Right lobe of liver (tissue), 6 donors: Measurements from ENCODE around the gene RASGRF2. TPM values are rescaled to one million over a fixed set of nuclear protein-coding genes. Genes with fewer than 3 reads are reported as not detected.

Experiments used
- ATAC-seq, 4 donors: fragments of 200-7000 bp; cut with Tn5 transposase; one replicate each; pipeline ENCODE4 v1.9.1; 2020; ENCODE audit warnings: mild to moderate bottlenecking in 4 of 4, moderate library complexity in 4 of 4
- DNase-seq, 3 donors: peaks; one replicate each; pipeline ENCODE4 v3.0.0-alpha.2; 2020
- H3K27ac ChIP-seq, 3 donors: fragments of 200-600 bp; one replicate each; pipeline ENCODE4 v1.8.0; 2022
- H3K27me3 ChIP-seq, 2 donors: fragments of 200-600 bp; one replicate each; pipeline ENCODE4 v1.8.0; 2022
- H3K36me3 ChIP-seq, 4 donors: fragments of 200-600 bp; sonication (generic) in 1 of 4; one replicate each; pipeline versions ENCODE4 v1.5.1 to v1.8.0; 2017 to 2022; ENCODE audit warnings: control low read depth in 1 of 4
- H3K4me1 ChIP-seq, 4 donors: fragments of 200-600 bp; sonication (generic) in 1 of 4; one replicate each; pipeline versions ENCODE4 v1.5.1 to v1.8.0; 2017 to 2022; ENCODE audit warnings: control low read depth in 1 of 4
- H3K4me3 ChIP-seq, 3 donors: fragments of 200-600 bp; one replicate each; pipeline ENCODE4 v1.8.0; 2022
- H3K9me3 ChIP-seq, 4 donors: fragments of 200-600 bp; sonication (generic) in 1 of 4; one replicate each; pipeline versions ENCODE4 v1.5.1 to v1.8.0; 2017 to 2022; ENCODE audit warnings: control low read depth in 1 of 4
- POLR2A ChIP-seq: fragments of 450-650 bp; IDR thresholded peaks from one replicate; pipeline ENCODE4 v1.6.1; 2017; ENCODE audit warnings: antibody characterized with exemption, mild to moderate bottlenecking
- WGBS: methylation state at CpG from one replicate; pipeline ENCODE4 v1.1.6; 2018; ENCODE audit warnings: low coverage, low lambda C conversion rate; ENCODE audit not compliant: insufficient coverage; ENCODE audit errors: missing lambda C conversion rate; 5-methylcytosine and 5-hydroxymethylcytosine counted together
- intact Hi-C, 2 donors: fragments of 100-400 bp; cut with DNase I; formaldehyde crosslinking; loops; one replicate each; pipeline versions ENCODE4 v1.11.2 to v1.14.1; 2022
- total RNA-seq, 6 experiments: library from RNA; depleted of rRNA in 2 of 6; stranded (reverse); fragments of >200 nt in 2 of 6; fragmentation: NEBNext Ultra II Directional in 3 of 6; extraction: Animal tissue kit (Norgen Biotek cat#: 25700) in 3 of 6; gene quantifications; one replicate each; pipeline versions ENCODE4 v1.1.0 to v1.2.4, GENCODE V29; 2016 to 2023
- TF ChIP-seq, protein P1 (sequence below), 4 donors: fragments of 200-600 bp in 3 of 4; fragments of 450-650 bp in 1 of 4; IDR thresholded peaks; one replicate each; pipeline versions ENCODE4 v1.5.1 to v1.8.0; 2016 to 2022; ENCODE audit warnings: antibody characterized with exemption in 4 of 4, mild to moderate bottlenecking in 2 of 4
- donor health status: DM: no; HTN: yes; CAD: no.
- donor health status: DM: no; HTN: no; CAD: no.
- donor health status: DM: no; HTN: no; CAD: no.
- donor health status: DM: no; HTN: yes; CAD: no.
- donor health status: DM: no; HTN: yes; CAD: no.

Gene RASGRF2
- total RNA-seq, 6 experiments from 2014 or later, result 0.20 to 0.61 (median 0.36) TPM

DNA sequence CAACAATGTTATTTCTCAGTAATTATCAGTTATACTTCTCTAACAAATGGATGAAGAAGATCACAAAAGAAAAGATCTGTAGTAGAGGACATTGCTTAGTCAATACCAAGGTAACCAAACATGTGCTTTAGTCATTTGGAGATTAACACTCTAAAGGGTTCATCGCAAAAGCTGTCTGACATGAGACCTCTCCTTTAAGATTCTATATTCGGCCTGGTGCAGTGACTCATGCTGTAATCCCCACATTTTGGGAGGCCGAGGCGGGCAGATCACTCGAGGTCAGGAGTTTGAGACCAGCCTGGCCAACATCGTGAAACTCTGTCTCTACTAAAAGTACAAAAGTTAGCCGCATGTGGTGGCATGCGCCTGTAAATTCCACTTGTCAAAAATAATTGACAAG lies 254.7 kb downstream of the RASGRF2 start:
- Histone ChIP-seq H3K36me3 (no peaks in the 10 kb centered on the region), H3K4me1 (no peaks in the 10 kb centered on the region), H3K9me3 (no peaks in the 10 kb centered on the region), H3K4me3 (no peak overlapping the region), H3K27ac (no peak overlapping the region), H3K27me3 (no peaks in the 10 kb centered on the region)
- ATAC-seq, result no peak
- WGBS, result 72% methylated on average over 6 of the region's 8 CpGs
- intact Hi-C loops, result no loop called here
- DNase-seq, result no peak
- TF ChIP-seq, protein P1, sequence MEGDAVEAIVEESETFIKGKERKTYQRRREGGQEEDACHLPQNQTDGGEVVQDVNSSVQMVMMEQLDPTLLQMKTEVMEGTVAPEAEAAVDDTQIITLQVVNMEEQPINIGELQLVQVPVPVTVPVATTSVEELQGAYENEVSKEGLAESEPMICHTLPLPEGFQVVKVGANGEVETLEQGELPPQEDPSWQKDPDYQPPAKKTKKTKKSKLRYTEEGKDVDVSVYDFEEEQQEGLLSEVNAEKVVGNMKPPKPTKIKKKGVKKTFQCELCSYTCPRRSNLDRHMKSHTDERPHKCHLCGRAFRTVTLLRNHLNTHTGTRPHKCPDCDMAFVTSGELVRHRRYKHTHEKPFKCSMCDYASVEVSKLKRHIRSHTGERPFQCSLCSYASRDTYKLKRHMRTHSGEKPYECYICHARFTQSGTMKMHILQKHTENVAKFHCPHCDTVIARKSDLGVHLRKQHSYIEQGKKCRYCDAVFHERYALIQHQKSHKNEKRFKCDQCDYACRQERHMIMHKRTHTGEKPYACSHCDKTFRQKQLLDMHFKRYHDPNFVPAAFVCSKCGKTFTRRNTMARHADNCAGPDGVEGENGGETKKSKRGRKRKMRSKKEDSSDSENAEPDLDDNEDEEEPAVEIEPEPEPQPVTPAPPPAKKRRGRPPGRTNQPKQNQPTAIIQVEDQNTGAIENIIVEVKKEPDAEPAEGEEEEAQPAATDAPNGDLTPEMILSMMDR (IDR thresholded peaks at IDR 0.05), result no peak
- no peak for TF ChIP-seq POLR2A

DNA sequence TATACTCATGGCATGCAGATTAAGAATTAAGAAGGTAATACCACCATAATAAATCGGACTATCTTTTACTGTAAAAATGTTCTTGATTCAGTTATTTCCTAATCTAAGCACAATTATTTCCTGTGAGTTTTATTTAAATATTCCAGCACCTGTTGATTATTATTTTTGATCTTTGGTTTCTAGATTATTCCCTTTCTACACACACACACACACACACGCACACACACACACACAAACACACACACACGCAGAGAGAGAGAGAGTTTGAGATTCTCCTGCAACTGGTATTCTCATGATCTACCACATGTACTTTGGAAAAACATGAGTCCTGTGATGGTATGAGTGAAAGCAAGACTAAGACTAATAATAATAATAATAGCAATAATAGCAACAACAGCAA lies 256.0 kb downstream of the RASGRF2 start:
- no peaks in the 10 kb centered on the region for H3K36me3 ChIP-seq
- no peaks in the 10 kb centered on the region for H3K27me3 ChIP-seq
- no peak overlapping the region for H3K4me3 ChIP-seq
- intact Hi-C loops, result no loop called here
- no peak for DNase-seq
- TF ChIP-seq POLR2A, result no peak
- TF ChIP-seq, protein P1 (IDR thresholded peaks at IDR 0.05), result no peak
- H3K4me1 ChIP-seq, result no peaks in the 10 kb centered on the region
- no peak for ATAC-seq
- WGBS, result 56% methylated on average over 3 of the region's 3 CpGs
- no peak overlapping the region for H3K27ac ChIP-seq
- H3K9me3 ChIP-seq, result no peaks in the 10 kb centered on the region

DNA sequence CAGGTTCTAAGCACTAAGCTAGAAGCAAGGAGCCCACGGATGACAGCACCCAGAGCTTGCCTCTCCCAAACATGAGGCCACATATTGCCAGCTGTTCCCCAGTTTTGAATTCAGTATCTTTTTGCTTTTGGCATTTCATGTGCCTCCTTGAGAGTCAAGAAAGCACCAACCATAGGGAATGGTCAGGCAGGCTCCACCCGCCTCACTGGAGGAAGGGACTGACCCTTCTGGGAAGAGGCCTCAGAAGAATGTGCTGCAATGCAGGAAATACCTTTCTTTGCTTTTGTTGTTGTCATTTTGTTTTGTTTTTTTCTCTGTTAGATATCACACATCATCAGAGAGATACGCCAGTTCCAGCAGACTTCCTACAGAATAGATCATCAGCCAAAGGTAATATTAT lies 259.2 kb downstream of the RASGRF2 start:
- Histone ChIP-seq H3K9me3 (no peaks in the 10 kb centered on the region), H3K4me1 (no peaks in the 10 kb centered on the region), H3K36me3 (no peaks in the 10 kb centered on the region), H3K4me3 (no peak overlapping the region), H3K27ac (no peak overlapping the region), H3K27me3 (no peaks in the 10 kb centered on the region)
- DNase-seq (no peak), ATAC-seq (no peak)
- intact Hi-C loops, result no loop called here
- TF ChIP-seq, protein P1 (IDR thresholded peaks at IDR 0.05), result no peak
- TF ChIP-seq POLR2A, result no peak
- WGBS, result 92% methylated on average over 2 of the region's 3 CpGs

DNA sequence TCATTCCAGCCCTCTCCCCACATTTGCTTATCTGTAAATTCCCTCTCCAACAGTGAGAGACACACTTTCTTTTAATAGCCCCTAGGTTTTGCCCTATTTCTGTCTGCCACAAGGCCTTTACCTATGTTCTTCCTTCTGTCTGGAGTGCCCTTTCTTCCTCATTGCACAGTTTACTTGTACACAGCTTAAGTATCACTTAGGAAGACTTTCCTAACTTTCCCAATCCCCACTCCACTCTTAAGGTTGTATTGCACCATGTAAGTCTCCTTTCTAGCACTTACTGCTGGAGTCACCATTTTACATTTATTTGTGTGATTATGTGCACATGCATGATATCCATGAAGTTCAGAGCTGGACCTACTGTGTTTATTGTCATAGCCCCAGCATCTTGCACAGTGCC lies 262.1 kb downstream of the RASGRF2 start:
- Histone ChIP-seq H3K27me3 (no peaks in the 10 kb centered on the region), H3K9me3 (no peaks in the 10 kb centered on the region), H3K4me1 (no peaks in the 10 kb centered on the region), H3K27ac (no peak overlapping the region), H3K36me3 (no peaks in the 10 kb centered on the region), H3K4me3 (no peak overlapping the region)
- intact Hi-C loops, result no loop called here
- TF ChIP-seq POLR2A, result no peak
- TF ChIP-seq, protein P1 (IDR thresholded peaks at IDR 0.05), result no peak
- DNase-seq (no peak), ATAC-seq (no peak)

DNA sequence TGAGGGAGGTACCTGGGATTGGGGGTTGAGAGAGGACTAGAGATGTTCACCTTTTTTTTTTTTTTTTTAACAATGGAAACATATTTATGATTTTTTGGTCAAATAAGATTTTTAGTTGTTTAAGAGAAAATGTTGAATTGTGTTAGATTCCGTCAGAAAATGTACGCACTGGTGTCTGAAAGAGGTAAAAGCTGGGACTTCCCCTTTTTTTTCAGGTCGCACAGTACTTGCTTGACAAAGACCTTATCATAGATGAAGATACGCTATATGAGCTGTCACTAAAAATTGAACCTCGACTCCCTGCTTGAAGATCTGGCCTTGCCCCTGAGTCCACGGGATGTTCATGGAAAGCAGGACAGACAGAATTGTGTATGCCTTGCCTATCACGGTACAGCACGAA lies 265.3 kb downstream of the RASGRF2 start:
- 81% methylated on average over 7 of the region's 8 CpGs for WGBS
- TF ChIP-seq, protein P1 (IDR thresholded peaks at IDR 0.05), result no peak
- no peak for TF ChIP-seq POLR2A
- H3K9me3 ChIP-seq, result no peaks in the 10 kb centered on the region
- no peak for ATAC-seq
- H3K4me1 ChIP-seq, result no peaks in the 10 kb centered on the region
- H3K27ac ChIP-seq, result no peak overlapping the region
- no peak overlapping the region for H3K4me3 ChIP-seq
- no peaks in the 10 kb centered on the region for H3K27me3 ChIP-seq
- intact Hi-C loops, result no loop called here
- DNase-seq, result no peak
- no peaks in the 10 kb centered on the region for H3K36me3 ChIP-seq
